SU-DHL-6 (cell line): Measurements from ENCODE around the gene LRRFIP2.

Experiments used
- H2AFZ ChIP-seq: fragments of 200-600 bp; sonication (generic); 2 replicates; pipeline ENCODE4 v1.6.1; 2014; ENCODE audit warnings: low read depth, mild to moderate bottlenecking, moderate library complexity, mixed read lengths, antibody characterized with exemption, low read length; ENCODE audit not compliant: severe bottlenecking
- H3F3A ChIP-seq: fragments of 200-600 bp; shearing (Covaris generic); 2 replicates; pipeline ENCODE4 v1.6.0; 2016; ENCODE audit warnings: antibody characterized with exemption, mild to moderate bottlenecking; ENCODE audit not compliant: insufficient read depth
- H3K27ac ChIP-seq: fragments of 200-600 bp; sonication (generic); 2 replicates; pipeline ENCODE4 v1.5.1; 2016; ENCODE audit warnings: low read depth, mild to moderate bottlenecking, low read length, moderate library complexity, mixed read lengths
- H3K27me3 ChIP-seq: fragments of 200-600 bp; sonication (generic), shearing (Covaris generic); 2 replicates; pipeline ENCODE4 v1.6.0; 2014; ENCODE audit warnings: mild to moderate bottlenecking, low read length
- H3K36me3 ChIP-seq: fragments of 200-600 bp; sonication (generic); 2 replicates; pipeline ENCODE4 v1.6.1; 2014; ENCODE audit warnings: mild to moderate bottlenecking, low read length, mixed read lengths
- H3K4me2 ChIP-seq: fragments of 300-600, 200-600 bp; shearing (Covaris generic), sonication (generic); 2 replicates; pipeline ENCODE4 v1.6.0; 2014; ENCODE audit warnings: low read length, low read depth, mild to moderate bottlenecking; ENCODE audit not compliant: poor library complexity, severe bottlenecking
- H3K4me3 ChIP-seq: fragments of 200-600 bp; sonication (generic); 2 replicates; pipeline ENCODE4 v1.5.1; 2014; ENCODE audit warnings: antibody characterized with exemption, low read length, mild to moderate bottlenecking, mixed read lengths; ENCODE audit not compliant: insufficient read depth, poor library complexity, severe bottlenecking
- H3K79me2 ChIP-seq: fragments of 200-600 bp; sonication (generic); 2 replicates; pipeline ENCODE4 v1.6.1; 2014; ENCODE audit warnings: mild to moderate bottlenecking, low read length, moderate library complexity; ENCODE audit not compliant: insufficient read depth
- H3K9ac ChIP-seq: fragments of 200-600 bp; sonication (generic); 2 replicates; pipeline ENCODE4 v1.7.0; 2014; ENCODE audit warnings: mild to moderate bottlenecking, low read length
- H3K9me2 ChIP-seq: fragments of 200-600 bp; sonication (generic); replicated peaks from 2 replicates; pipeline ENCODE4 v1.6.1; 2014; ENCODE audit warnings: low read length; ENCODE audit not compliant: insufficient read depth
- H3K9me3 ChIP-seq: fragments of 200-600 bp; sonication (generic); 2 replicates; pipeline ENCODE4 v1.6.1; 2014; ENCODE audit warnings: low read length, mixed read lengths; ENCODE audit not compliant: insufficient read depth
- H4K20me1 ChIP-seq: fragments of 200-600 bp; sonication (generic); 2 replicates; pipeline ENCODE4 v1.6.1; 2014; ENCODE audit warnings: low read depth, mild to moderate bottlenecking, antibody characterized with exemption, low read length, moderate library complexity, mixed read lengths
- CTCF ChIP-seq: fragments of 200-600 bp; sonication (generic); IDR thresholded peaks from one replicate; pipeline ENCODE4 v1.5.1; 2017; ENCODE audit warnings: antibody characterized with exemption, mild to moderate bottlenecking, low read length, moderate library complexity; ENCODE audit not compliant: insufficient read depth, poor library complexity, severe bottlenecking
- EZH2phosphoT487 ChIP-seq: fragments of 200-600 bp; sonication (generic), shearing (Covaris generic); conservative IDR thresholded peaks from 2 replicates; pipeline ENCODE4 v1.6.1; 2018; ENCODE audit warnings: mild to moderate bottlenecking, antibody characterized with exemption, low read length, moderate library complexity, mixed read lengths

LRRFIP2 gene

GRCh38 chr3:37024820-37025405 is 149.5 kb downstream of the LRRFIP2 start:
- TF ChIP-seq EZH2phosphoT487 (no peak), CTCF (no peak)
- Histone ChIP-seq H3K9me3 (no peaks in the 10 kb centered on the region), H3K27me3 (no peaks in the 10 kb centered on the region), H3K27ac (no peak overlapping the region), H3K4me2 (no peak overlapping the region), H4K20me1 (no peaks in the 10 kb centered on the region), H3K9ac (no peak overlapping the region), H3K36me3 (peaks cover 30% of the 10 kb centered on the region), H3K79me2 (peaks cover 3% of the 10 kb centered on the region; the same call in 1 of the 2 replicates), H3F3A (no peaks in the 10 kb centered on the region), H3K9me2 (no peaks in the 10 kb centered on the region), H3K4me3 (no peak overlapping the region), H2AFZ (no peak overlapping the region)

GRCh38 chr3:37024092-37024491 is 150.3 kb downstream of the LRRFIP2 start:
- H3K9ac ChIP-seq = no peak overlapping the region

DNA sequence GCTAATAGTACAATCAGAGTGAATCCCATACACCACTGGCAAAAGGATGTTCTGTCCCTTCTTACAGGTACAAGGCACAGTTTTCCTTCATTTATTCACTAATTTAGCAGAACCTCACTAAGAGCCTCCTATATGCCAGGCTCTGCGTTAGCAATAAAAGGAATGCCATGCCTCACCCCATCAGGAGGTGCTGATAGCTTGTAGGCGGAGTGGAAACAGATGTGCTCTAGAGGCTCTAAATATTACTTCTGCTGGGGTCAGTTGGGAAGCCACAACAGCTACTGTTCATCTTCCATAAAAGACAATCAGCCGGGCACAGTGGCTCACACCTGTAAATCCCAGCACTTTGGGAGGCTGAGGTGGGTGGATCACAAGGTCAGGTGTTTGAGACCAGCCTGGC is 156.7 kb downstream of the LRRFIP2 start:
- peaks cover 20% of the 10 kb centered on the region; the same call in 1 of the 2 replicates for H3K36me3 ChIP-seq
- H3K27ac ChIP-seq = no peak overlapping the region
- no peaks in the 10 kb centered on the region for H3K9me3 ChIP-seq
- no peaks in the 10 kb centered on the region for H3K27me3 ChIP-seq
- H3F3A ChIP-seq = 0 out of 2 replicates have a peak, but pooled peaks cover 5% of the 10 kb centered on the region
- H3K9ac ChIP-seq = no peak overlapping the region
- no peak overlapping the region for H3K4me3 ChIP-seq
- H3K4me2 ChIP-seq = no peak overlapping the region
- TF ChIP-seq EZH2phosphoT487 (no peak), CTCF (no peak)
- no peaks in the 10 kb centered on the region for H4K20me1 ChIP-seq
- no peaks in the 10 kb centered on the region for H3K9me2 ChIP-seq
- no peaks in the 10 kb centered on the region for H3K79me2 ChIP-seq
- H2AFZ ChIP-seq = no peak overlapping the region

More at GRCh38 chr3:37024092-37024491, 150.3 kb downstream of the LRRFIP2 start:
- Histone ChIP-seq H3K79me2 (peaks cover 3% of the 10 kb centered on the region; the same call in 1 of the 2 replicates), H3K4me2 (no peak overlapping the region), H3K27me3 (no peaks in the 10 kb centered on the region), H3K36me3 (peaks cover 25% of the 10 kb centered on the region), H3K9me2 (no peaks in the 10 kb centered on the region), H4K20me1 (no peaks in the 10 kb centered on the region), H2AFZ (no peak overlapping the region), H3K27ac (no peak overlapping the region), H3K9me3 (no peaks in the 10 kb centered on the region), H3F3A (no peaks in the 10 kb centered on the region), H3K4me3 (no peak overlapping the region)
- TF ChIP-seq EZH2phosphoT487 (no peak), CTCF (no peak)
